ENCODE data around the gene ARHGAP33. TPM values are rescaled to one million over a fixed set of nuclear protein-coding genes. Genes with fewer than 3 reads are reported as not detected.
A peak's percentile ranks its signal among the peaks of the same experiment; 100 is the strongest.

The ARHGAP33 gene
- total RNA-seq, 2 experiments from 2014 or later = 27.1 to 29.8 TPM

DNA sequence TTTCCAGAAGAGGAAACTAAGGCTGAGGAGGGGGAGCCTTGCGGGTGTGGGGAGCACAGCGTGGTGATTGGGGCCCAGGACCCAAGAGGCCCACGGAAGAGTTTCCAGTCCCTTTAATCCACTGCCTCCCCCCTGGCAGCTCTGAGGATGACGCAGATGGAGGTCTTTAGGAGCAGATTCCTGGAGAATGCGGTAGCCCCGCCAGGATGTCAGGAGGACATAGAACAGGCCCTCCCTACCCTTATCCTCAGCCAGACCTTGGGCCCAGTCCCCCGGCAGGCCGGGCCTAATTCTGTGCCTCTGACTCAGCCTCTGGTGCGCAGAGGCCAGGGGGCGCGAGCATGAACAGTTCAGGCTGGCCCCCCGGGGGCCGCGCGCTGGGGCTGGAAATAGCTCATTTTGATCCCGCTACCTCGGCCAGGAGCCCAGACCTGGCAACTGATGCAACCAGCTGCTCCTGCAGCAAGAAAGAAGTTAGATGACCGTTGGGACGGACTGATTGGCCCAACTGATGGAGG lies 18.1 kb upstream of the ARHGAP33 start:
- Mint-ChIP-seq H3K27me3 (peaks cover 7% of the 10 kb centered on the region), H3K9me3 (no peaks in the 10 kb centered on the region), H3K4me3 (peak overlapping the region; percentile 89), H3K27ac (peak overlapping the region; percentile 94), H3K4me1 (ENCODE audit: low read depth) (peaks cover 23% of the 10 kb centered on the region), H3K36me3 (ENCODE audit: low read depth) (peaks cover 32% of the 10 kb centered on the region)
- ATAC-seq (peak; percentile 27), DNase-seq (peak; percentile 72)
- intact Hi-C loops (cut with micrococcal nuclease) = no loop called here
- POLR2A ChIA-PET = interaction anchor here (0.6 to 2.6 kb wide), 7 partner anchors 9 to 45 kb away, joined by 4 to 19 read pairs (median 4); partner anchors contain the start of genes LIN37, PSENEN and U2AF1L4
- CTCF ChIA-PET = interaction anchor here (1.0 to 1.3 kb wide), 2 partner anchors 9 to 12 kb away, joined by 3 to 4 read pairs; partner anchors contain the start of genes PSENEN and U2AF1L4
- TF ChIP-seq, protein P1, sequence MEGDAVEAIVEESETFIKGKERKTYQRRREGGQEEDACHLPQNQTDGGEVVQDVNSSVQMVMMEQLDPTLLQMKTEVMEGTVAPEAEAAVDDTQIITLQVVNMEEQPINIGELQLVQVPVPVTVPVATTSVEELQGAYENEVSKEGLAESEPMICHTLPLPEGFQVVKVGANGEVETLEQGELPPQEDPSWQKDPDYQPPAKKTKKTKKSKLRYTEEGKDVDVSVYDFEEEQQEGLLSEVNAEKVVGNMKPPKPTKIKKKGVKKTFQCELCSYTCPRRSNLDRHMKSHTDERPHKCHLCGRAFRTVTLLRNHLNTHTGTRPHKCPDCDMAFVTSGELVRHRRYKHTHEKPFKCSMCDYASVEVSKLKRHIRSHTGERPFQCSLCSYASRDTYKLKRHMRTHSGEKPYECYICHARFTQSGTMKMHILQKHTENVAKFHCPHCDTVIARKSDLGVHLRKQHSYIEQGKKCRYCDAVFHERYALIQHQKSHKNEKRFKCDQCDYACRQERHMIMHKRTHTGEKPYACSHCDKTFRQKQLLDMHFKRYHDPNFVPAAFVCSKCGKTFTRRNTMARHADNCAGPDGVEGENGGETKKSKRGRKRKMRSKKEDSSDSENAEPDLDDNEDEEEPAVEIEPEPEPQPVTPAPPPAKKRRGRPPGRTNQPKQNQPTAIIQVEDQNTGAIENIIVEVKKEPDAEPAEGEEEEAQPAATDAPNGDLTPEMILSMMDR (IDR thresholded peaks at IDR 0.05) = no peak

DNA sequence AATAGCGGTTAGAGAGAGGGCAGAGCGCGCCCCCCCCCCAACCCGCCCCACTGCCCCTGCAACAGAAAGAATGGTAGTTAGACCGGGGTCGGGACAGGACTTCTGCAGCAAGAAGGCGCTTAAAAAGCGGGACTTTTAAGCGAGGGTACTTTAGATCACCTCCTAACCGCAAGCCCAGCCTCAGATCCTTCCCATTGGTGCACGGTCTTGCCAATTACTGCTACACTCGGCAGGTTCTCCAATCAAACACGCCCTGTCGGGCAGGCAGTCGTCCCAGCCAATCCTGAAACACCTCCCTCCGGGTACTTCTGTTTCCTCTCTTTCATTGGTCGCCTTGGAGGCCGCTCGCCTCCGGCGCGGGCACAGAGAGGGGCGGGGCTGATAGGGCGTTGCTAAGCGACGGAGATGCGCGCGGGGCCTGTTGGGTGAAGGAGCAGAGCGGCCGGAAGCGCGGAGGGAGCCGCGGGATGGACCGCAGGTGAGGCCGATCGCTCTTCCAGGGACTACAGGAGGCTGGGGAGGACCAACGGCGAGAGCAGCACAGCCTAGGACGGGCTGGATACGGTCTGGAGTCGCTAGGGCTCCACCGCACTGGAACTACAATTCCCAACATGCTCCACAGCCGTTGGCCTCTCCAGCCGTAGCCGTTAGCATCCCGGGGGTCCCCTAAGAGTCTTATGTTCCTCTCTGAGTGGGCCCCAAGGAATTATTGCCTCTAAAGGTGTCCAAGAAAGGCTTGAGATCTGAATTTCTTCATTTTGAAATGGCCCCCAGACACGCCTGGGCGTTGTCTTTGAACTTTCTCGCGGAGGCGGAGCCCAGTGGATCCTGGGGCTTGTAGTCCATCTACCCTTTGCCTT lies 17.4 kb upstream of the ARHGAP33 start, which contains the start of gene PROSER3:
Gene PROSER3, plus strand, starts transcription at position 428 of the 860 bp plus-strand sequence. Its CDS starts 40 bp downstream, at position 468.
- intact Hi-C loops (cut with micrococcal nuclease) = no loop called here
- Mint-ChIP-seq H3K27me3 (peaks cover 7% of the 10 kb centered on the region), H3K4me3 (peak within 1 kb of the TSS; percentile 89), H3K9me3 (no peaks in the 10 kb centered on the region), H3K4me1 (ENCODE audit: low read depth) (peaks cover 23% of the 10 kb centered on the region), H3K36me3 (ENCODE audit: low read depth) (peaks cover 32% of the 10 kb centered on the region), H3K27ac (peak within 1 kb of the TSS; percentile 94)
- ATAC-seq (peak; percentile 96), DNase-seq (peak; percentile 99)
- ChIA-PET POLR2A (interaction anchor here (0.9 to 2.6 kb wide), 6 partner anchors 9 to 45 kb away, joined by 4 to 19 read pairs (median 4); partner anchors contain the start of genes LIN37, PSENEN and U2AF1L4), CTCF (interaction anchor here (1.0 to 1.3 kb wide), 2 partner anchors 10 to 13 kb away, joined by 3 to 4 read pairs; partner anchors contain the start of genes PSENEN and U2AF1L4)
- TF ChIP-seq, protein P1 (IDR thresholded peaks at IDR 0.05) = no peak

DNA sequence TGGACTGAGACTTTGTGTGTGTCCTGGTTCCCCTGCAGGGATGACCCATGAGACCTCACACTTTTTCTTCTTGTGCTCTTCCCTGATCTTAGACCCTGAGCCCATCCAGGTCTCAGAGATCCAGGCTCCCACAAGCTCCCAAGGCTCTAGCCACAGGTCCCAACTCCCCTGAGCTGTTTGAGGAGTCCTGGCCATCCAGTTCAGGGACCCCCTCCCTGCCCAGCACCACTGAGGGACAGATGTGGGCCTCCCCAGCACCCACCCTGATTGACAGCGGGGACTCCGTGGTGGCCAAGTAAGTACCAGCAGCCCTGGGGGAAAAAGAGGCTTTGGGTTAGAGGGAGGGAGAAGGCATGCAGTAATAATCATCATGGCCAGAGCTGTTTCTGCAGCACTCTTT lies 15.7 kb upstream of the ARHGAP33 start:
- ChIA-PET CTCF (interaction anchor here (1.7 kb wide), 1 partner anchor 60 kb away, joined by 4 read pairs; no protein-coding TSS in a partner anchor), POLR2A (interaction anchor here (0.7 kb wide), 1 partner anchor 31 kb away, joined by 3 read pairs; no protein-coding TSS in a partner anchor)
- TF ChIP-seq, protein P1 (IDR thresholded peaks at IDR 0.05) = no peak
- intact Hi-C loops (cut with micrococcal nuclease) = no loop called here
- Mint-ChIP-seq H3K27me3 (peaks cover 6% of the 10 kb centered on the region), H3K9me3 (no peaks in the 10 kb centered on the region), H3K27ac (no peak overlapping the region), H3K4me3 (peak overlapping the region; percentile 89), H3K36me3 (ENCODE audit: low read depth) (peaks cover 25% of the 10 kb centered on the region), H3K4me1 (ENCODE audit: low read depth) (peaks cover 23% of the 10 kb centered on the region)
- ATAC-seq (no peak), DNase-seq (no peak)

DNA sequence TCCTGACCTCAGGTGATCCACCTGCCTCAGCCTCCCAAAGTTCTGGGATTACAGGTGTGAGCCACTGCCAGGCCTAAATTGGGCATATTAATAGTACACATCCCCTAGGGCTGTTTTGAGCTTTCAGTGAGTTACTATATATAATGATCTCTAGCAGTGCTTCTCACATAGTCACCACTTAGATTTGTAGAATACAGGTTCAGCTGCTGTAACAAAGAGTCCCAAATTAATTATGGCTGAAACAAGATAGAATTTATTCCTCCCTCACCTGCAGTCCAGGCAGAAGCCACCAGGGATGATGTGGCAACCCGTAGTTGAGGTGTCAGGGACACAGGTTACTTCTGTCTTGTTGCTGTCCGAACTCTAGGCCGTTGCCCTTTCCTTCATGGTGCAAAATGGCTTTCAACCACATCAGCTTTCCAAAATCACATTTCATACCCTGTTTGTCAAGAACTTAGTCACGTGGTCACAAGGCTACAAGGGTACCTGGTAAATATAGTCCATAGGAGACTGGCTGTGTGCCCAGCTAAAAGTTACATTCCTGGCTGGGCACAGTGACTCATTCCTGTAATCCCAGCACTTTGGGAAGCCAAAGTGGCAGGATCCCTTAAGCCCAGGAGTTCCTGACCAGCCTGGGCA lies 14.5 kb upstream of the ARHGAP33 start:
- CTCF ChIA-PET = interaction anchor here (1.2 to 1.7 kb wide), 2 partner anchors 59 to 68 kb away, joined by 3 to 4 read pairs; no protein-coding TSS in a partner anchor
- TF ChIP-seq, protein P1 (IDR thresholded peaks at IDR 0.05) = no peak

More for the DNA sequence above, 14.5 kb upstream of the ARHGAP33 start:
- no peak overlapping the region for H3K4me3 Mint-ChIP-seq
- POLR2A ChIA-PET = interaction anchor here (0.7 to 1.1 kb wide), 2 partner anchors 12 to 50 kb away, joined by 3 to 4 read pairs; no protein-coding TSS in a partner anchor
- ATAC-seq = no peak
- intact Hi-C loops (cut with micrococcal nuclease) = no loop called here
- peaks cover 19% of the 10 kb centered on the region for H3K4me1 Mint-ChIP-seq (ENCODE audit: low read depth)
- DNase-seq = no peak
- no peaks in the 10 kb centered on the region for H3K9me3 Mint-ChIP-seq
- no peak overlapping the region for H3K27ac Mint-ChIP-seq
- peaks cover 26% of the 10 kb centered on the region for H3K36me3 Mint-ChIP-seq (ENCODE audit: low read depth)
- H3K27me3 Mint-ChIP-seq = peaks cover 5% of the 10 kb centered on the region
